Measurements from ENCODE around the gene FAM163B. TPM values are rescaled to one million over a fixed set of nuclear protein-coding genes. Genes with fewer than 3 reads are reported as not detected.

The FAM163B gene
- polyA plus RNA-seq, 1 of the 3 experiments (the other 2 are of a cell fraction): 0.05 TPM

DNA sequence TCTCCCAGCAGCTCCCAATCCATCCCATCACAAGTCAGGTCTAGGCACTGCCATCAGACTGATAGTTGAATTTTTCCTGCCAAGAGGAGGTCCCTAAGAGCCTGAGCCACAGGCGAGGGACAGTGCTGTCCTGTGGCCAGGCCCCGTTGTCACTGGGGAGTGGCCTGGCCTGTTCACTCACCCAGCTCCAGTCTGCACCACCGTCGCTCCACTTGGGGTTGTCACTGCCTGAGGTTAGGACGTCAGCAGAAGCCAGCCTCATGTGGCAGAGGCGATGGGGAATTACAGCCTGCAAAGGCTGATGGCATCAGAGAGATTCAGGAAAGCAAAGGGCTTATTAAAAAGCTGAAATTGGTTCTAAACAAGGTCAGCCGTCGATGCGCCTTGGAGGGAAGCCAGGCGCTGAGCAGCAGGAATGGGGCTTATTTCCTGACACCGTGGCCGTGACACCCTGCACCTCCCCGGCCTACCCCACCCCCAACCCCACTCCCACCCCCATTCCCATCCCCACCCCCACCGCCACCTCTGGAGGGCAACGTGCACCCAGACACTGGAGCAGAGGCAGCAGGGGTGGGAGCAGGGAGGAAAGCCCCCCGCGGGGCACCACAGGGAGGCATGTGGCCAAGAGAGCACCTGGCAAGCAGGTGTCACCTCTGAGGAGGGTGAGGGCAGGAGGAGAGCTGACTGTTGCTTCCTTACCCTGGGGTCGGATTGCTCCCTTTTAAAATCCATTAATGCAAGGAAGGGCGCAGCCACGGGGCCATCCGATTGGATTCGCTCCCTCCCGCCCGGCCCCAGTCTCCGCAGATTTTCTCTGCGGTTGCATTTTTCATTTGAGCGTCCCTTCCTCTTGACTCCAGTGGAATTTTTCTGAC is 23.9 kb upstream of the FAM163B start:
- WGBS (ENCODE audit: low lambda C conversion rate): 56% methylated on average over 17 of the region's 27 CpGs
- TF ChIP-seq RCOR1 (IDR thresholded peaks at IDR 0.05; ENCODE audit: low read length) (peak; percentile 47), SMC3 (IDR thresholded peaks at IDR 0.05; ENCODE audit: low read depth, low read length) (peak; percentile 12; the same call in 1 of the 2 replicates), TAF1 (IDR thresholded peaks at IDR 0.05; ENCODE audit: borderline replicate concordance, low read depth, low read length) (no peak), REST (IDR thresholded peaks at IDR 0.05; ENCODE audit: low read depth, low read length) (no peak), SIN3A (IDR thresholded peaks at IDR 0.05; ENCODE audit: borderline replicate concordance, low read depth, low read length) (no peak), FOXM1 (IDR thresholded peaks at IDR 0.05; ENCODE audit: low read depth) (no peak), NFIC (IDR thresholded peaks at IDR 0.05; ENCODE audit: borderline replicate concordance) (no peak), RFX5 (IDR thresholded peaks at IDR 0.05; ENCODE audit: low read length) (peak; percentile 8; the same call in 1 of the 2 replicates), ELF1 (IDR thresholded peaks at IDR 0.05) (no peak), PBX3 (IDR thresholded peaks at IDR 0.05) (no peak), RAD21 (IDR thresholded peaks at IDR 0.05; ENCODE audit: low read length) (peak; percentile 43; the same call in 1 of the 2 replicates), GATA2 (CRISPR knock-in tag; IDR thresholded peaks at IDR 0.05) (peak; percentile 69), EP300 (IDR thresholded peaks at IDR 0.05; ENCODE audit: borderline replicate concordance in 1 of 2, low read depth in 1 of 2, low read length in 1 of 2) (0 out of 4 replicates have a peak, but pooled peaks of 1 of the 2 experiments have one; percentile 55), RXRA (IDR thresholded peaks at IDR 0.05; ENCODE audit: borderline replicate concordance, low read depth) (no peak), FOXJ3 (CRISPR knock-in tag; IDR thresholded peaks at IDR 0.05) (peak; percentile 73), MXI1 (IDR thresholded peaks at IDR 0.05; ENCODE audit: low read depth, low read length) (peak; percentile 80), CHD2 (IDR thresholded peaks at IDR 0.05; ENCODE audit: low read length, partially characterized antibody) (peak; percentile 31), FOSL2 (IDR thresholded peaks at IDR 0.05; ENCODE audit: borderline replicate concordance, low read depth) (no peak)
- TF ChIP-seq, protein P1, sequence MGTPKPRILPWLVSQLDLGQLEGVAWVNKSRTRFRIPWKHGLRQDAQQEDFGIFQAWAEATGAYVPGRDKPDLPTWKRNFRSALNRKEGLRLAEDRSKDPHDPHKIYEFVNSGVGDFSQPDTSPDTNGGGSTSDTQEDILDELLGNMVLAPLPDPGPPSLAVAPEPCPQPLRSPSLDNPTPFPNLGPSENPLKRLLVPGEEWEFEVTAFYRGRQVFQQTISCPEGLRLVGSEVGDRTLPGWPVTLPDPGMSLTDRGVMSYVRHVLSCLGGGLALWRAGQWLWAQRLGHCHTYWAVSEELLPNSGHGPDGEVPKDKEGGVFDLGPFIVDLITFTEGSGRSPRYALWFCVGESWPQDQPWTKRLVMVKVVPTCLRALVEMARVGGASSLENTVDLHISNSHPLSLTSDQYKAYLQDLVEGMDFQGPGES (IDR thresholded peaks at IDR 0.05; ENCODE audit: low read depth, low read length): no peak
- TF ChIP-seq, protein P2, sequence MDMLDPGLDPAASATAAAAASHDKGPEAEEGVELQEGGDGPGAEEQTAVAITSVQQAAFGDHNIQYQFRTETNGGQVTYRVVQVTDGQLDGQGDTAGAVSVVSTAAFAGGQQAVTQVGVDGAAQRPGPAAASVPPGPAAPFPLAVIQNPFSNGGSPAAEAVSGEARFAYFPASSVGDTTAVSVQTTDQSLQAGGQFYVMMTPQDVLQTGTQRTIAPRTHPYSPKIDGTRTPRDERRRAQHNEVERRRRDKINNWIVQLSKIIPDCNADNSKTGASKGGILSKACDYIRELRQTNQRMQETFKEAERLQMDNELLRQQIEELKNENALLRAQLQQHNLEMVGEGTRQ (IDR thresholded peaks at IDR 0.05; ENCODE audit: borderline replicate concordance, low read depth, low read length): no peak
- TF ChIP-seq, protein P3, sequence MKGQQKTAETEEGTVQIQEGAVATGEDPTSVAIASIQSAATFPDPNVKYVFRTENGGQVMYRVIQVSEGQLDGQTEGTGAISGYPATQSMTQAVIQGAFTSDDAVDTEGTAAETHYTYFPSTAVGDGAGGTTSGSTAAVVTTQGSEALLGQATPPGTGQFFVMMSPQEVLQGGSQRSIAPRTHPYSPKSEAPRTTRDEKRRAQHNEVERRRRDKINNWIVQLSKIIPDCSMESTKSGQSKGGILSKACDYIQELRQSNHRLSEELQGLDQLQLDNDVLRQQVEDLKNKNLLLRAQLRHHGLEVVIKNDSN (IDR thresholded peaks at IDR 0.05; ENCODE audit: borderline replicate concordance, low read depth): no peak
- POLR2A ChIA-PET: interaction anchor here (0.7 to 16.4 kb wide), 13 partner anchors 9 to 127 kb away, joined by 3 to 261 read pairs (median 5); partner anchors contain the start of genes ADAMTSL2 and FAM163B
- H3K4me1 ChIP-seq (ENCODE audit: control insufficient read depth in 1 of 2, insufficient read depth in 2 of 2, low read depth in 1 of 2, low read length in 1 of 2): peaks cover 0 to 75% of the 10 kb centered on the region in 2 experiments; a peak in 2 of 4 replicates
- no peaks in the 10 kb centered on the region for H3K79me2 ChIP-seq (ENCODE audit: insufficient read depth)
- H3F3A ChIP-seq (replicated peaks; ENCODE audit: insufficient read depth): no peaks in the 10 kb centered on the region
- CTCF ChIA-PET: interaction anchor here (0.6 to 2.6 kb wide), 13 partner anchors 9 to 110 kb away, joined by 3 to 13 read pairs (median 5); partner anchors contain the start of genes ADAMTSL2 and FAM163B
- no peak overlapping the region for H3K9ac ChIP-seq
- H3K27me3 ChIP-seq (ENCODE audit: insufficient read depth): peaks cover 28% of the 10 kb centered on the region
- no peak overlapping the region for H3K4me2 ChIP-seq
- H3K36me3 ChIP-seq (replicated peaks in 1 of 2; ENCODE audit: control insufficient read depth in 1 of 2, insufficient read depth in 2 of 2, low read length in 1 of 2): peaks cover 0 to under 1% of the 10 kb centered on the region in 2 experiments
- no peaks in the 10 kb centered on the region for H3K9me3 ChIP-seq
- H3K9me2 ChIP-seq: no peaks in the 10 kb centered on the region
- no peak overlapping the region for H3K4me3 ChIP-seq (ENCODE audit: low read depth in 2 of 2, low read length in 1 of 2)
- H3K27ac ChIP-seq (ENCODE audit: low read depth in 2 of 2, low read length in 1 of 2): peak overlapping the region in 1 of 2 experiments; percentile 100; a peak in 2 of 4 replicates
- no peak overlapping the region for H2AFZ ChIP-seq (ENCODE audit: low read depth)
- no peaks in the 10 kb centered on the region for H4K20me1 ChIP-seq (ENCODE audit: insufficient read depth)
- peak; percentile 87 for DNase-seq

Data from SK-N-SH (cell line).